Measurements from ENCODE around the gene DHX34.

Gene DHX34

DNA sequence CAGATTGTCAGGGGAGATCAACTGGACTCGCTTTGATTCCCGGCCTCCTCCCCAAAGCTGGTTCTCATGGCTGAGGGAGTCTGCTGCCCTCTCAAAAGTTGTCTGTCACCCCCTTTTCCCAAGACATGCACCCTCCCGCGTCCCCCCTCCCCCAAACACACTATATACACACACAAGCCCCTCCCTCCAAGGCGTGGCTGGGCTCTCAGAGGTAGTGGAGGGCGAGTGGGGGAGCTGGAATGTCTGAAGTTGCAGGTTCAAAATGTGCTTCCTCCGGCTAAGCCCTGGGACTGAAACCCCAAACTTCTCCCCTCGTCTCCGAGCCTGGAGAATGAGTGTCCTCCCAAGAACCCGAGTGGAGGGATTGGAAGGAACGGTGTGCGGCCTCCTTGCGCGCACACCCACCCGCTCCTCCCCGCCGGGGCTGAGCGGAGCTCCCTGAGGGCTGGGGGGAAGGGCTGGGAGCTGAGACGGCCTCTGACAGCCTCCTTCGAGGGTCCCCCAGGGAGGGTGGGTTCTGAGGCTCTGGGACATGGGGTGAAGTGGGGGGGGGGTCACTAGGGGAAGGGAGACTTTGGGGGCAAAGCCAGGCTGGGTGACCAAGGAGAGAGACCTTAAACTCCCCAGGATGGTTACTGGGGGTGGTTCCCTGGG lies 80.2 kb downstream of the DHX34 start:
- Histone ChIP-seq H3F3A (ENCODE audit: control insufficient read depth, insufficient read depth) (peaks cover 14% of the 10 kb centered on the region), H3K4me1 (ENCODE audit: control insufficient read depth, low read length) (peaks cover 41% of the 10 kb centered on the region), H3K4me2 (ENCODE audit: low read length) (peak overlapping the region; percentile 73), H3K79me2 (ENCODE audit: control insufficient read depth, low read length) (no peaks in the 10 kb centered on the region), H3K27ac (ENCODE audit: low read depth, low read length) (no peak overlapping the region), H3K9me2 (replicated peaks; ENCODE audit: control insufficient read depth, low read length) (no peaks in the 10 kb centered on the region), H4K20me1 (ENCODE audit: control insufficient read depth, insufficient read depth, low read depth, low read length) (no peaks in the 10 kb centered on the region), H3K36me3 (ENCODE audit: control insufficient read depth, low read length) (no peaks in the 10 kb centered on the region), H3K9me3 (ENCODE audit: control insufficient read depth, insufficient read depth, low read length) (no peaks in the 10 kb centered on the region), H3K4me3 (ENCODE audit: low read length) (no peak overlapping the region), H3K27me3 (ENCODE audit: control insufficient read depth, low read length) (no peaks in the 10 kb centered on the region)
- TF ChIP-seq, protein P1, sequence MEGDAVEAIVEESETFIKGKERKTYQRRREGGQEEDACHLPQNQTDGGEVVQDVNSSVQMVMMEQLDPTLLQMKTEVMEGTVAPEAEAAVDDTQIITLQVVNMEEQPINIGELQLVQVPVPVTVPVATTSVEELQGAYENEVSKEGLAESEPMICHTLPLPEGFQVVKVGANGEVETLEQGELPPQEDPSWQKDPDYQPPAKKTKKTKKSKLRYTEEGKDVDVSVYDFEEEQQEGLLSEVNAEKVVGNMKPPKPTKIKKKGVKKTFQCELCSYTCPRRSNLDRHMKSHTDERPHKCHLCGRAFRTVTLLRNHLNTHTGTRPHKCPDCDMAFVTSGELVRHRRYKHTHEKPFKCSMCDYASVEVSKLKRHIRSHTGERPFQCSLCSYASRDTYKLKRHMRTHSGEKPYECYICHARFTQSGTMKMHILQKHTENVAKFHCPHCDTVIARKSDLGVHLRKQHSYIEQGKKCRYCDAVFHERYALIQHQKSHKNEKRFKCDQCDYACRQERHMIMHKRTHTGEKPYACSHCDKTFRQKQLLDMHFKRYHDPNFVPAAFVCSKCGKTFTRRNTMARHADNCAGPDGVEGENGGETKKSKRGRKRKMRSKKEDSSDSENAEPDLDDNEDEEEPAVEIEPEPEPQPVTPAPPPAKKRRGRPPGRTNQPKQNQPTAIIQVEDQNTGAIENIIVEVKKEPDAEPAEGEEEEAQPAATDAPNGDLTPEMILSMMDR (IDR thresholded peaks at IDR 0.05; ENCODE audit: low read depth, low read length, poor library complexity, severe bottlenecking), result no peak
- no peak for TF ChIP-seq EZH2phosphoT487 (IDR thresholded peaks at IDR 0.05; ENCODE audit: borderline replicate concordance, low read length)

DNA sequence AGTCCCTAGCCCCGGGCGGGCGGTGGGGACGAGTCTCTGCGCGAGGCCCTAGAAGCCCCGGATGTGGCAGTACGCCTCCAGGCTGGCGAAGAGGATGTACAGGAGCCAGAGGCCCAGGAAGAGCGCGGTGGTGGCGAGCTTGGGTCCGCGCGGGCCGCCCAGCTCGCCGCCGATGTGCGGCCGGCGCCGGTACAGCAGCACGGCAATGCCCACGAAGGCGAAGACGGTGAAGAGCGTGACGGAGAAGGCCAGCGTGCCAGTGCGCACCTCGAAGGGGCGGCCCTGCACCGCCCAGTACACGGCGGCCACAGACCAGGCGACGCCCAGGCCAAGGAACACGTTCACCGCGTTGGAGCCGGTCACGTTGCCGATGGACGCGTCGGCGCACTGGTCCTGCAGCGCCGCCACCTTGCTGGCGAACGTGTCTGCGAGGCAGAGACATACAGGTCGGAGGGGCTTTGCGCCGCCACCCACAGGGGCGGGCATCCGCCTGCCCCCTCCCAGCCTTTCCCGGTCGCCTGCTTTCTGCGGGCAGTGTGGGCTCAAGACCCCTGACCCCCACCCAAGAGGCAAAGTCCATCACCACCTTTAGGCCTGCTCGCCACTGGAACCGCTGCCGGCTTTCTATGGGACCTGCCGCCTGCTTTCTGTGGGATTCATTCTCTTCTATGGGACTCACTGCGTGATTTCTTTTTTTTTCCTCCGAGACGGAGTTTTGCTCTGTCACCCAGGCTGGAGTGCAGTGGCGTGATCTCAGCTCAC lies 81.1 kb downstream of the DHX34 start:
- no peaks in the 10 kb centered on the region for H3K27me3 ChIP-seq (ENCODE audit: control insufficient read depth, low read length)
- no peak overlapping the region for H3K4me3 ChIP-seq (ENCODE audit: low read length)
- H3K4me1 ChIP-seq (ENCODE audit: control insufficient read depth, low read length), result peaks cover 41% of the 10 kb centered on the region
- peaks cover 14% of the 10 kb centered on the region for H3F3A ChIP-seq (ENCODE audit: control insufficient read depth, insufficient read depth)
- TF ChIP-seq, protein P1 (IDR thresholded peaks at IDR 0.05; ENCODE audit: low read depth, low read length, poor library complexity, severe bottlenecking), result no peak
- TF ChIP-seq EZH2phosphoT487 (IDR thresholded peaks at IDR 0.05; ENCODE audit: borderline replicate concordance, low read length), result no peak
- no peaks in the 10 kb centered on the region for H3K9me3 ChIP-seq (ENCODE audit: control insufficient read depth, insufficient read depth, low read length)
- H3K79me2 ChIP-seq (ENCODE audit: control insufficient read depth, low read length), result no peaks in the 10 kb centered on the region
- H3K36me3 ChIP-seq (ENCODE audit: control insufficient read depth, low read length), result no peaks in the 10 kb centered on the region
- no peaks in the 10 kb centered on the region for H4K20me1 ChIP-seq (ENCODE audit: control insufficient read depth, insufficient read depth, low read depth, low read length)
- H3K4me2 ChIP-seq (ENCODE audit: low read length), result no peak overlapping the region
- no peaks in the 10 kb centered on the region for H3K9me2 ChIP-seq (replicated peaks; ENCODE audit: control insufficient read depth, low read length)
- no peak overlapping the region for H3K27ac ChIP-seq (ENCODE audit: low read depth, low read length)

DNA sequence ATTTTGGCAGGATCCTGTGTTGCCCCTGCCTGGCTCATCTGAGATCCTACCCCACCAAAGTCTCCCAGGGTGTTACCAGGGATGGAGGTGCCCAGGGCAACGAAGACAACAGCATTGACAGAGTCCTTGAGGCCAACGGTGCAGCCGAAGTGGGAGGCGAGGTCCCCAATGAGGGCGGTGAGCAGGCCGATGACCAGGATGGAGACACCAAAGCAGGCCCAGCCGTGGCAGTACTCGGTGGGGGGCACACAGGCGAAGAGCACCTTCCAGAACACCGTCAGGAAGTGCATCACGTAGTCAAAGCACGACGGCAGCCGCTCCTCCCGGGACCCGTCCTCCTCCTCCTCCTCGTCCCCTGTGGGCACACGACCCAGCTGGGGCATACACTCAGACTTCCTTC lies 83.0 kb downstream of the DHX34 start:
- H3K4me1 ChIP-seq (ENCODE audit: control insufficient read depth, low read length), result peaks cover 41% of the 10 kb centered on the region
- H3K4me2 ChIP-seq (ENCODE audit: low read length), result peak overlapping the region; percentile 37; the same call in 1 of the 2 replicates
- H3K9me2 ChIP-seq (replicated peaks; ENCODE audit: control insufficient read depth, low read length), result no peaks in the 10 kb centered on the region
- H3K79me2 ChIP-seq (ENCODE audit: control insufficient read depth, low read length), result no peaks in the 10 kb centered on the region
- H3K27me3 ChIP-seq (ENCODE audit: control insufficient read depth, low read length), result no peaks in the 10 kb centered on the region
- H3K36me3 ChIP-seq (ENCODE audit: control insufficient read depth, low read length), result no peaks in the 10 kb centered on the region
- H3K27ac ChIP-seq (ENCODE audit: low read depth, low read length), result no peak overlapping the region
- H3K9me3 ChIP-seq (ENCODE audit: control insufficient read depth, insufficient read depth, low read length), result no peaks in the 10 kb centered on the region
- TF ChIP-seq, protein P1 (IDR thresholded peaks at IDR 0.05; ENCODE audit: low read depth, low read length, poor library complexity, severe bottlenecking), result no peak
- no peak for TF ChIP-seq EZH2phosphoT487 (IDR thresholded peaks at IDR 0.05; ENCODE audit: borderline replicate concordance, low read length)
- peaks cover 14% of the 10 kb centered on the region for H3F3A ChIP-seq (ENCODE audit: control insufficient read depth, insufficient read depth)
- no peaks in the 10 kb centered on the region for H4K20me1 ChIP-seq (ENCODE audit: control insufficient read depth, insufficient read depth, low read depth, low read length)
- no peak overlapping the region for H3K4me3 ChIP-seq (ENCODE audit: low read length)
